T-helper 9 cell (primary cell): ENCODE results near the gene SH3RF3.
"Not testable (repeated sequence)": the region's sequence is repeated elsewhere in the genome, so short reads cannot be mapped to it uniquely, and the experiment has no call there.

Experiments used
- DNase-seq: peaks from one replicate; pipeline ENCODE4 v3.0.0-alpha.2; 2020

SH3RF3 gene

DNA sequence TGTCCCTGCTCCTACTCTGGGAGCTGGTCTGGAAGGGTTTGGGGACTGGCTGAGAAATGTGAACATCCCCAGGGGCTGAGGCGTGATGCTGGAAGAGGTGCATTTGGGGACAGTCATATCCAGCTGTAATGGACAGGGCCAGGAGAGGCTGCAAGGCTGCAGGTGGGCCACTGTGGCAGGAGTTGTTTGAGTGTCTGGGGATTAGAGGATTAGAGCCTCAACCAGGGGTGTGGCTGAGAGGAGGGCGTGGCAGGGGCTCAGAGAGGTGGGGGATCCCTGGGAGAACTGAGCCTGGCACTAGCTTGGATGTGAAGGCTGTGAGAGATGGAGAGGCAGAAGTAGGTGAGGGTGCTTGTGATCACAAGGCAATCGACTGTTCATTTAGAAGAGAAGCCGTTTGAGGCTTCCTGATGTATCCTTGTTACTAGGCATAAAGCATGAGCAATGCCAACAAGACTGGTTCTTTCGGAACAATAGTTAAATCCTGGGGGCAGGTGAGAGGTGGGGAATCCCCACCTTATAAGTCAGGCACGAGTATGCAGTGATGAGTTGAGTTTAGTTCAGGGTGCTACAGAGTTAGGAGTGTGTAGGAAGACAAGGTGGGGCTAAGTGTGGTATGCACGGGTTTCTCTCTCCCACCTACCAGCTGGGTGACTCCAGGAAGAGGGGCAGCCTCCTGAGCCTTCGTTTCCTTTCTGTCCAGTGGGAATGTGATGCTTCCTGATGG, 31.9 kb downstream of the SH3RF3 start:
- DNase-seq = no peak

- not testable (repeated sequence) for DNase-seq
These were observed 33.4 kb downstream of the SH3RF3 start for GRCh38 chr2:109162367-109162766.

DNA sequence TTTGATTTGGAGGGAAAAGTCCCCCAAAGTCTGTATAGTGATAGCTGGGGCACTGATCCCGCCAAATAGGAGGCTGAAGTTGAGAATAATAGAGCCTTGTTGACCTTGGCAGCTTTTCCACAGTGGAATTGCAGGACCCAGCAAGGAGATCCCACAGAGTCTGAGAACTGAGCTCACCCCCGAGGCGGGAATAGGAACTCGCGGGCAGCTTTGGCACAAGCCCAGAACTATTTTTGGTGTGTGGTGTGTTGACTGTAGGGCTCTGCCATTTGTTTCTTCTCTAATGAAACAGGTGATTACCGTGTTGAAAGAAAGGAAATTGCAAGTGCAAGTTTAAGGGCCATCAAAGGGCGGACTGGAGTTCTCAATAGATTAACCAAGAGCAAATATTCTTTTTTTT, 34.0 kb downstream of the SH3RF3 start:
- DNase-seq = no peak

GRCh38 chr2:109164311-109164710, 35.3 kb downstream of the SH3RF3 start:
- DNase-seq = no peak

DNA sequence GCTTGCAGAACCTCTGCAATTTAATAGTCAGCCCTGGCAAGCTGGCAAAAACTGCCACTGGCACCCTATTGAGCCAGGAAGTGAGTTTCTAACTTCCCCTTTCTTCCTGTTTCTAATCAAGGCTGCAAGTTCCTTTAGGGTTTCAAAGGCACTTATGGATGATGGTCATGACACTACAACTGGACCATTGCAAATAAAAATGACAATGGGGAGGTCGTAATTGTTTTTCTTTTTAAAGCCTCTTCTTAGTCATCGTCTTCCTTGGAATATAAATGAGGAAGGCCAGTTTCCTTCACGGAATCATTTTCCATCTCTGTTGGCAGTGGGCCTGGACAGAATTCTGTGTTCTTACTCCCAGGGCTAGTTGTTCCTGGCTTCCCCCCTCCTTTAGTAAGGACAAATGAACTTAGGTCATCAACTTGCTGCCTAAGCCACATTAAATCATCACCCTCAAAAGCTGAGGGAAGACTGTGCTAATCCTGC, 35.8 kb downstream of the SH3RF3 start:
- DNase-seq = no peak

- DNase-seq = no peak
These were observed 37.8 kb downstream of the SH3RF3 start for GRCh38 chr2:109166811-109167210.

GRCh38 chr2:109168086-109168485, 39.1 kb downstream of the SH3RF3 start:
- no peak for DNase-seq

DNA sequence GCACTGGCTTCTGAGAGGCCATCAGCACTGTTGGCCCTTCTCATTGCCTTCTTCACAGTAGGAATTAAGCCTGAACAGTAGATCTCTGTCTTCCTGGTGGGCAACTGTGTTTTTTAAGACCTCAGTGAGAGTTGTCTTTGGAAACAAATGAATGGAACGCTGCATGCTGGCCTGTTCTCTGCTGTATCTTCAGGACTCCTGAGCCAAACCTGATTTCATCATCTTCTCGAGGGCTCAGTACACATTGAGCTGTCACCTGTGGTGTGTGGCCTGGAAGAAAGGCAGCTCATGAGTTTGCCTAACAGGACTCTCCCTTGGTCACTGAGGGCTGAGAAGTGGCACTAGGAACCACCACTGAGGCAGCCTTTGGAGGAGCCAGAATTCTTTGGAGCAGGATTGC, 39.7 kb downstream of the SH3RF3 start:
- no peak for DNase-seq

DNA sequence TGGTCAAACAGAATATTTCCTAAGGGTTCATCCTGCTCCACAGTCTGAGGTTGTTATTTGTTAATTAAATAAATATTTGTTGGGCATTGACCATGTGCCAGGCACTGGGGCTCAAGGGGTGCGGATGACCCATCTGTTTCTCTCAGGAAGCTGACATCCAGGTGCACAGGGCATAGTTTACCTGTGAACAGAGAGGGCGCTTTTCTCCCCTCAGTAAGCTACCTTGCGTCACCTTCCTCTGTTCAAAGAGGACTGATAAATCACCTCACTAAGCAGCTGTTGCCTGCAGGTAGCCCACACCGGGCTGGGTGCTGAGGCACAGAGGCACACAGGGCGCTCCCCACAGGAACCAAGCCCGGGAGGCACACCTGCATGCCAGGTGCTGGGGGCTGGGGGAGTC, 41.6 kb downstream of the SH3RF3 start:
- DNase-seq = no peak

DNA sequence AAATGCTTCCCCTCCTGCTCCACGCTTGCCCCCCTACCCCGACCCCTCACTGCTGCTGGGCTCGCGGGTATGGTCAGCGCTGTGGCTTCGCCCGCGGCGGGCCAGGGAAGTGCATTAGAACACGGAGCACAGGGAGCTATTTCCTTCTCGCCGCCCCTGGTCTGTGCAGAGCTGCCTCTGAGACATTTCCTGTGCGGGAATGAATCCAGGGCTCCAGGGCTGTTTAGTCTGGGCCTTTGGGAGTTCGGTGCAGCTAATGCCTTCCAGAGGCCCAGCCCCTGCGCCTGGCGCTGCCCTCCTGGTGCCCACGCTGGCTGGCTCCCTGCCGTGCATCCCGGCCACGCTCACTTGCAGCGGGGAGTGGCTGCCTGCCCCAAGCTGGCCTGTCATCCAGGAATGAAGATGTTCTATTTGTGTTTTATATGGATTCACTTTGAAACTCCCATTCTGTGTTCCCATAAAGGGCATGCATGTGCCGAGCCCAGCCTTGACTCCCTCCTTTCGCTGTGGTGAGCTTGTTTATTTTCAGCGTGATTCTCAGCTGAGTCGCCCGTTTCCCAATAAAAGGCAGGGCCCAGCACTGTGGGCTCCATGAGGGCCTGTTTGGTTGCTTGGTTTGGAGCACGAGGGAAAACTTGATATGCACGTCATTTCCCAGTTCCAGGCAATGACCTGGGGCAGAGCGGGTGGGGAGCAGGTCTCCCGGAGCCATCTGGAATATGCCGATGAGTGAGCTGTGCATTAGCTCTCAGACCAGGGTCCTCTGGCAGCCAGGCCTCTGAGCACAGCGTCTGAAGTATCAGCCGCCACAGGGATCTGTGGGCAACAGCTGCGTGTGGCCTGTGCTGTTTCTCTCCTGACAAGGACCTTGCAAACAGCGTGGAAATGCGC, 42.7 kb downstream of the SH3RF3 start:
- no peak for DNase-seq

DNA sequence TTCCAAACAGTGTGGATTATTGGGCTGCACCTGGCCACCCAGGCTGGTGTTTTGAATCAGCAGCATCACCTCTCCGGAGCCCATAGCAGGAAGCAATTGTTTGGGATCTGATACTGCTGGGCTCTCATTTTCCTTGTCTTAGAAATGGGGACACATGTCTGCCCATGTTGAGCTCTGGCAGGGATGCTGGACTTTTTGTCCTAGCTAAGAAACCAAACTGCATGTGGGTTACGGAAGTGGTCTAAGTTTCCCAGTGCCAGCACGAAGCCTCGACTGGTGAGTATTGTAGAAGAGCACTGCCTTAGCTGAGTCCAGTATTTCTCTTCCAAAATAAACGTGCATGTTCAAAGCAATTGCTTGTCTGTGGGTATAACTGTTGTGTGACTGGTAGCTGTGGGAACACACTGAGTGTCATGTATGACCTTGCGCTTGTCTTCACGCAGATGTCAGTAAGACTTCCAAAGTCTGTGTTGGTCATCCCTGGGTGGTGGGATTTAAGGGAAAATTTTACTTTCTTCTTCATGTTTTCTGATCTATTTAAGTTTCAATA, 43.6 kb downstream of the SH3RF3 start:
- DNase-seq = no peak

- DNase-seq = no peak
These were observed 44.5 kb downstream of the SH3RF3 start for GRCh38 chr2:109173311-109174171.

- no peak for DNase-seq
These were observed 45.2 kb downstream of the SH3RF3 start for GRCh38 chr2:109174214-109174613.

DNA sequence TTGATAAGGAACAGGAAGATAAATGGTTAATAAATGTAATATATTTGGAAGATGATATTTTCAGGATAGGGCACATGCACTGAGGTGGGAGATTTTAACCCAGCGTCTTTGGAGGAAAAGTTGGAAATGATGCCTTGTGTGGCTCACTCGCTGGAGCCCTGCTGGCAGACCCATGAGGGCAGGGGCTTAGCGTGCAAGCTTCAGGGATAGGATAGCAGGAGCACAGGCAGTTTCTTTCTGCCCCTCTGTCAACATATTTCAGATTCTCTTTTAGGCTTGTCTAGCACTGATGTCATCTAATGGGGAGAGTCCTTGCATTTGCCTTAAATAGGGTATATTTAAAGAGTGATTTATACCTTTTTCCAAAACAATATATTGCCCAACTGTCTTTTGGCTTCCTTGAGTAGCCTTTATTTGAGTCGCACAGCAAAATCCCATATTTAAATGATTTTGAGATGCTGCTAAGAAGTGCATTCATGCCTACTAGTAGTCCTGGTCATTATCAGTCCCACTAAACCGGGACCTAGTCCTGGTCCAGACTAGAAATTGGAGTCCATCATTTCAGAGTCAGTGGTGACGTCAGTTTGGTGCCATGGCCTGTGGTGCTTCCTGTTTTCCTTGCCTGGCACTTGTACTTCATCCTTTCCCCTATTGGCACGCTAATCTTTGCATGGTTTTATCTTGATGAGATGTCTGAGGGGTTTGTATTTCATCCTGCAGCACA, 45.8 kb downstream of the SH3RF3 start:
- DNase-seq = no peak

GRCh38 chr2:109175350-109175678, 46.3 kb downstream of the SH3RF3 start:
- no peak for DNase-seq

DNA sequence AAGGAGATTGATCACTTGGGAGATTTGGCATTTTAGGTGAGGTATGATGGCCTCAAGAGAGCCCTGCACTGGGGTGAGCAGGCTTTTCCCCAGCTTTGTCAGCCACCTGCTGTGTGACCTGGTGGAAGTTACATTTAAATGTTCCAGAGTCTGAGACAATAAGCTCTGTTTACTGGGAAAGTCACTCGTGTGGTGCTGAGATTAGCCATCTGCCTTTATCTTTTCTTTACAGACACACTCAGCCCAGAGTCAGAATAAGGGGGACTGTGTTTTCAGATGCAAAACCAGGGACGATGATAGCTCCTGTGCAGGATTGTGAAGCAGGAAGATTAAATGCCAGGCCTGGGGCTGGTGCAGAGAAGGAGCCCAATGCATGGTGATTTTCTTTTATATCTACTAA, 47.9 kb downstream of the SH3RF3 start:
- DNase-seq = no peak

GRCh38 chr2:109177635-109178034, 48.6 kb downstream of the SH3RF3 start:
- DNase-seq = no peak

DNA sequence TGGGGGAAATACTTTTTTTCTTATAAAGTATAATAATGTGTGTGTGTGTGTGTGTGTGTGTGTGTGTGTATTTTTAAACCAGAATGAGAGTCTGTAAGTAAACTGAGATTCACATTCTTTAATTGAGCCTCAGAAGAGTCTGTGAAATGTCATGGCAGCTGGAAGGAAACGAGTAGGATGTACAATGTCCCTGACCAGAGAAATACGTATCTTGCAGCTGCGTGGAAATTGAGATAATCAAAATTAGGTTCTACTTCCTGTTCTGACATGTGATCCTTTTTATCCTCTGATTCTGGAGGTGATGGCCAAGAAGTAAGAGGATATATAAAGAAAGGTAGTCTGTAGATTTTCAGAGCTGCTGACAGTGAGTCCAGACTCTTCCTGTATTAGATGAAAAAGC, 50.0 kb downstream of the SH3RF3 start:
- no peak for DNase-seq

GRCh38 chr2:109180786-109181185, 51.8 kb downstream of the SH3RF3 start:
- no peak for DNase-seq

- DNase-seq = no peak
These were observed 53.4 kb downstream of the SH3RF3 start for GRCh38 chr2:109182426-109182825.

DNA sequence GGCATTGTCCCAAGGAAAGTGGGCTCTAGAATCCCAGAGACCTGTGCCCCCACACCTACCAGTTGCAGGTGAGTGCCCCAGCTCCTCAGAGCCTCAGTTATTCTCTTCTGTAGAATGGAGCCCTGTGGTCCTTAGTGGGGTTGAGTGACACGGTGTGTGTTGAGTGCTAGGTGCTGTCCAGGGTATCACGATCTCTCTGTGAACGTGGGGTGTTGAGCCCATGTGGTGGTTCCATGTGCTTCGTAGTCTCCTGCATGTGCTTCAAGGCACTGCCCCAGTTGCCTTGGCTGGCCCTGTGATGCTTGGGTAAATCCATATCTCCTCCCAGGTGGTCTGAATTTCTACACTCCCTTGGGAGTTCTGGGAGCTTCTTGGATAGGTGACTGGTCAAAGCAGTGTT, 54.9 kb downstream of the SH3RF3 start:
- no peak for DNase-seq

GRCh38 chr2:109184368-109184767, 55.4 kb downstream of the SH3RF3 start:
- no peak for DNase-seq
